A673 (cell line): Measurements from ENCODE around the gene BRAT1. TPM values are rescaled to one million over a fixed set of nuclear protein-coding genes. Genes with fewer than 3 reads are reported as not detected.
A peak's percentile ranks its signal among the peaks of the same experiment; 100 is the strongest.

Experiments used
- BruUV-seq: library from RNA; stranded (reverse); fragments of 400-500 nt; replicated peaks from 2 replicates; lab custom pipeline; 2021; lab: Mats Ljungman, UMichigan
- CTCF ChIA-PET: fragments of 300-600 bp; sonication (Branson Sonifier 250); formaldehyde crosslinking; loops from one replicate; lab custom pipeline; 2022; ENCODE audit warnings: antibody characterized with exemption; lab: Charles Lee
- POLR2A ChIA-PET: fragments of 300-600 bp; sonication (Branson Sonifier 250); formaldehyde crosslinking; loops from one replicate; lab custom pipeline; 2022; ENCODE audit warnings: antibody characterized with exemption; ENCODE audit not compliant: low non-redundant PET; lab: Charles Lee
- DNase-seq: peaks from one replicate; pipeline ENCODE4 v3.0.0-alpha.2; 2015; ENCODE audit warnings: low spot score
- H3K27ac ChIP-seq: fragments of 200-600 bp; sonication (generic); 2 replicates; pipeline ENCODE4 v1.5.1; 2016; ENCODE audit warnings: mixed run types, low read depth, mild to moderate bottlenecking, mixed read lengths, antibody characterized with exemption, low read length; ENCODE audit not compliant: poor library complexity, severe bottlenecking
- H3K27me3 ChIP-seq: fragments of 200-600 bp; sonication (generic); replicated peaks from 2 replicates; pipeline ENCODE4 v1.6.1; 2017; ENCODE audit warnings: mixed run types, low read depth, mild to moderate bottlenecking, mixed read lengths, antibody characterized with exemption, low read length; ENCODE audit not compliant: insufficient read depth, poor library complexity
- H3K36me3 ChIP-seq: fragments of 200-600 bp; sonication (generic); 2 replicates; pipeline ENCODE4 v1.6.1; 2016; ENCODE audit warnings: mixed run types, mild to moderate bottlenecking, mixed read lengths, antibody characterized with exemption, low read length; ENCODE audit not compliant: insufficient read depth, poor library complexity, severe bottlenecking
- H3K4me1 ChIP-seq: fragments of 200-600 bp; sonication (generic); 2 replicates; pipeline ENCODE4 v1.6.1; 2017; ENCODE audit warnings: mixed run types, mild to moderate bottlenecking, mixed read lengths, antibody characterized with exemption, low read length; ENCODE audit not compliant: insufficient read depth, poor library complexity, severe bottlenecking
- H3K4me3 ChIP-seq: fragments of 200-600 bp; sonication (generic); 2 replicates; pipeline ENCODE4 v1.5.1; 2016; ENCODE audit warnings: low read depth, mixed run types, mild to moderate bottlenecking, mixed read lengths, low read length; ENCODE audit not compliant: poor library complexity, severe bottlenecking
- H3K9me3 ChIP-seq: fragments of 200-600 bp; sonication (generic); 2 replicates; pipeline ENCODE4 v1.6.1; 2016; ENCODE audit warnings: mixed run types, low read depth, mild to moderate bottlenecking, mixed read lengths, antibody characterized with exemption, low read length; ENCODE audit not compliant: poor library complexity, severe bottlenecking
- CTCF ChIP-seq: fragments of 300-800, 200-600 bp; sonication (generic); conservative IDR thresholded peaks from 2 replicates; pipeline ENCODE4 v1.5.1; 2017; ENCODE audit warnings: low read depth, mild to moderate bottlenecking, antibody characterized with exemption, low read length, moderate library complexity, mixed read lengths
- EZH2 ChIP-seq: fragments of 200-600 bp; sonication (generic); IDR thresholded peaks from 2 replicates; pipeline ENCODE4 v1.6.1; 2017; ENCODE audit warnings: borderline replicate concordance, low read depth, mild to moderate bottlenecking, mixed read lengths, antibody characterized with exemption, low read length; ENCODE audit not compliant: poor library complexity, severe bottlenecking
- intact Hi-C: fragments of 100-400 bp; cut with micrococcal nuclease; formaldehyde crosslinking; loops from one replicate; pipeline ENCODE4 v1.10.0; 2022; ENCODE audit not compliant: unreplicated experiment
- total RNA-seq: library from RNA; stranded (reverse); gene quantifications from 2 replicates; pipeline ENCODE4 v1.2.3, GENCODE V29; 2021

The BRAT1 gene
- total RNA-seq, 1 experiment from 2014 or later = 47.9 TPM

GRCh38 chr7:2493205-2494164, 61.8 kb downstream of the BRAT1 start:
- no peak for DNase-seq
- H3K4me1 ChIP-seq = peaks cover 27% of the 10 kb centered on the region
- no peaks in the 10 kb centered on the region for H3K9me3 ChIP-seq
- ChIA-PET POLR2A (interaction anchor here (0.6 kb wide), 1 partner anchor 158 kb away, joined by 3 read pairs; no protein-coding TSS in a partner anchor), CTCF (no interaction called here)
- H3K4me3 ChIP-seq = no peak overlapping the region
- no peaks in the 10 kb centered on the region for H3K27me3 ChIP-seq
- intact Hi-C loops = no loop called here
- no peaks in the 10 kb centered on the region for H3K36me3 ChIP-seq
- BruUV-seq = no TSS peak
- H3K27ac ChIP-seq = no peak overlapping the region
- no peak for TF ChIP-seq EZH2
- TF ChIP-seq CTCF = no peak

DNA sequence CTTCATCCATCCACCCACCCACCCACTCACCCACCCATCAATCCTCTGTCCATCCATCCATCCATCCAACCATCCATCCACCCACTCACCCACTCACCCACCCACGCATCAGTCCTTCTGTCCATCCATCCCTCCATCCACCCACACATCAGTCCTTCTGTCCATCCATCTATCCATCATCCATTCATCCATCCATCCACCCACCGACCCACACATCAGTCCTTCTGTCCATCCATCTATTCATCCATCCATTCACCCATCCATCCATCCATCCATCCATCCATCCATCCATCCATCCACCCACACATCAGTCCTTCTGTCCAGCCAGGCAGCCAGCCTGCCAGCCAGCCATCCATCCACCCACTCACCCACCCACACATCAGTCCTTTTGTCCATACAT, 63.3 kb downstream of the BRAT1 start:
- H3K27me3 ChIP-seq = no peaks in the 10 kb centered on the region
- ChIA-PET CTCF (no interaction called here), POLR2A (no interaction called here)
- no peak overlapping the region for H3K4me3 ChIP-seq
- H3K9me3 ChIP-seq = no peaks in the 10 kb centered on the region
- H3K36me3 ChIP-seq = no peaks in the 10 kb centered on the region
- intact Hi-C loops = no loop called here
- peaks cover 39% of the 10 kb centered on the region for H3K4me1 ChIP-seq
- no peak for DNase-seq
- H3K27ac ChIP-seq = no peak overlapping the region
- no TSS peak for BruUV-seq
- TF ChIP-seq CTCF (no peak), EZH2 (no peak)

DNA sequence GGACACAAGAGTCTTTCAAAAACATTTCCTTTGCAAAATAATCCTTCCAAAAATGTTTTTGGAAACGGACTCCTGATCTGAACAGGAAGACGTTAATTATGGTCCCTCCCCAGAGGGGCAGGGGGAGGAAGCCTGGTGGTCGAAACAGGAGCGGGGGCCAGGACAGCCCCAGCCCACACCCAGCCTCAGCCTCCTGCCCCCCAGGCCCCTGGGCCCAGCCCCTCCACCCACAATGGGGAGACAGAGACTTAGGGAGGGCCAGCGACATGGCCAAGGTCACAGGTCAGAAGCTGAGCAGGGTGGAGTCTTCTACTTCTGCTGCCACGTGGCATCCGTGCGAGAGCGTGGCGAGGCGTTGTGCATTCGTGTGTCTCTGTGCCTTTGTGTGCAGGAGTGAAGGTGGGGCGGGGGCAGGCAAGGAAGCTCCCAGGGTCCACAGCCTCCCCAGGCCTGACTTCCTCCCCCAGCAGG, 65.1 kb downstream of the BRAT1 start:
- Histone ChIP-seq H3K27ac (peak overlapping the region; percentile 55), H3K4me3 (no peak overlapping the region), H3K4me1 (peaks cover 26% of the 10 kb centered on the region), H3K9me3 (no peaks in the 10 kb centered on the region), H3K36me3 (no peaks in the 10 kb centered on the region), H3K27me3 (no peaks in the 10 kb centered on the region)
- intact Hi-C loops = no loop called here
- no peak for TF ChIP-seq CTCF
- no peak for TF ChIP-seq EZH2
- CTCF ChIA-PET = no interaction called here
- DNase-seq = no peak
- BruUV-seq = no TSS peak
- POLR2A ChIA-PET = no interaction called here
